Ascending aorta (tissue), 2 donors: Measurements from ENCODE around the gene GPR183. TPM values are rescaled to one million over a fixed set of nuclear protein-coding genes. Genes with fewer than 3 reads are reported as not detected.

Source experiments
- DNase-seq, 2 donors: peaks; one replicate each; pipeline ENCODE4 v3.0.0-alpha.2; 2019; ENCODE audit warnings: low spot score in 2 of 2
- H3K27ac ChIP-seq, 2 donors: fragments of 200-600 bp; sonication (generic); one replicate each; pipeline ENCODE4 v1.5.1; 2016 to 2017; ENCODE audit warnings: mild to moderate bottlenecking in 1 of 2
- H3K27me3 ChIP-seq: fragments of 200-600 bp; sonication (generic); one replicate; pipeline ENCODE4 v1.5.1; 2017
- H3K36me3 ChIP-seq, 2 donors: fragments of 200-600 bp; sonication (generic); one replicate each; pipeline ENCODE4 v1.5.1; 2016
- H3K4me1 ChIP-seq, 2 donors: fragments of 200-600 bp; sonication (generic); one replicate each; pipeline ENCODE4 v1.5.1; 2016 to 2017; ENCODE audit warnings: mild to moderate bottlenecking in 1 of 2
- H3K4me3 ChIP-seq, 2 donors: fragments of 200-600 bp; sonication (generic); one replicate each; pipeline ENCODE4 v1.5.1; 2016 to 2017; ENCODE audit warnings: mild to moderate bottlenecking in 1 of 2
- H3K9me3 ChIP-seq, 2 donors: fragments of 200-600 bp; sonication (generic); one replicate each; pipeline ENCODE4 v1.5.1; 2016
- intact Hi-C: fragments of 100-400 bp; cut with DNase I; formaldehyde crosslinking; loops from one replicate; pipeline ENCODE4 v1.15.1; 2023
- total RNA-seq: library from RNA; depleted of rRNA; stranded (reverse); fragments of >200 nt; gene quantifications from one replicate; pipeline ENCODE4 v1.1.0, GENCODE V29; 2016
- TF ChIP-seq, protein P1 (sequence below), 3 experiments: fragments of 200-600 bp in 2 of 3; fragments of 450-650 bp in 1 of 3; sonication (generic) in 2 of 3; IDR thresholded peaks; one replicate each; pipeline ENCODE4 v1.5.1; 2016 to 2019; ENCODE audit warnings: antibody characterized with exemption in 3 of 3, mild to moderate bottlenecking in 1 of 3, moderate library complexity in 1 of 3

The GPR183 gene
- total RNA-seq, 1 donor from 2014 or later, result 1.1 TPM

DNA sequence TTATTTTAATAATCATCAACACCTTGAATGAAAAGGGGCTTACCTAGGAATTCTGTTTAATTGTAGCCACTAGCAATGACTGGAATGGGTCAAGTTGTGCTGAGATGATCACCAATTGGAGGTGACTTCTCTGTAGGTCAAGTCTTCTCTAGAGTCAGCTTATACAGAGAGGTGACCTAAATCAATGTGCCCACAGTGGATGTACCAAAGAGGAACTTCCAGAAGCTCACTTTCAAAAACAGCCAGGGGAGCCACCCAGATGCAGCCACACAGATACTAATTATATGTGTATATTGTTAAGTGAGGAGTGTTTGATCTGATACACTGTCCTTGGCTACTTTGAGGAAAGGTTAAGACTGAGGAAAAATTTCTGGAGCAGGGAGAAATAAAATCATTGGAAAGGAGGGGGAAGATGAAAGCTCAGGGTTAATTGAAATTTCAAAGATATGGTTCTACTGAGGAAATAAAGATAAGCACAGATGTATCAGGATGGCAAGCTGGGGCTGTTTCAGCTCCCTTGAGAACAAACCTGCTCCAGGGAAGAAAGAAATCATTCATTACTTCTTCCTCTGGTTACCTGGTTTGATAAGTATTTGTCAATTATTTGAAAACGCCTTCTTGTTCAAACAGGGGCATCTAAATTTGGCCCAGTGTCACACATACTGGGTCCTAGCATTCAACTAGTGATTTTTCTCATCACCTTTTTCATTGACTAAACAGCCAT, 5.1 kb downstream of the GPR183 start:
- DNase-seq, result no peak
- intact Hi-C loops, result no loop called here
- no peaks in the 10 kb centered on the region for H3K27me3 ChIP-seq
- peaks cover 0 to 5% of the 10 kb centered on the region in 2 donors for H3K4me1 ChIP-seq
- no peaks in the 10 kb centered on the region for H3K9me3 ChIP-seq
- TF ChIP-seq, protein P1, sequence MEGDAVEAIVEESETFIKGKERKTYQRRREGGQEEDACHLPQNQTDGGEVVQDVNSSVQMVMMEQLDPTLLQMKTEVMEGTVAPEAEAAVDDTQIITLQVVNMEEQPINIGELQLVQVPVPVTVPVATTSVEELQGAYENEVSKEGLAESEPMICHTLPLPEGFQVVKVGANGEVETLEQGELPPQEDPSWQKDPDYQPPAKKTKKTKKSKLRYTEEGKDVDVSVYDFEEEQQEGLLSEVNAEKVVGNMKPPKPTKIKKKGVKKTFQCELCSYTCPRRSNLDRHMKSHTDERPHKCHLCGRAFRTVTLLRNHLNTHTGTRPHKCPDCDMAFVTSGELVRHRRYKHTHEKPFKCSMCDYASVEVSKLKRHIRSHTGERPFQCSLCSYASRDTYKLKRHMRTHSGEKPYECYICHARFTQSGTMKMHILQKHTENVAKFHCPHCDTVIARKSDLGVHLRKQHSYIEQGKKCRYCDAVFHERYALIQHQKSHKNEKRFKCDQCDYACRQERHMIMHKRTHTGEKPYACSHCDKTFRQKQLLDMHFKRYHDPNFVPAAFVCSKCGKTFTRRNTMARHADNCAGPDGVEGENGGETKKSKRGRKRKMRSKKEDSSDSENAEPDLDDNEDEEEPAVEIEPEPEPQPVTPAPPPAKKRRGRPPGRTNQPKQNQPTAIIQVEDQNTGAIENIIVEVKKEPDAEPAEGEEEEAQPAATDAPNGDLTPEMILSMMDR (IDR thresholded peaks at IDR 0.05), result no peak
- no peak overlapping the region for H3K4me3 ChIP-seq
- no peak overlapping the region for H3K27ac ChIP-seq
- H3K36me3 ChIP-seq, result no peaks in the 10 kb centered on the region

DNA sequence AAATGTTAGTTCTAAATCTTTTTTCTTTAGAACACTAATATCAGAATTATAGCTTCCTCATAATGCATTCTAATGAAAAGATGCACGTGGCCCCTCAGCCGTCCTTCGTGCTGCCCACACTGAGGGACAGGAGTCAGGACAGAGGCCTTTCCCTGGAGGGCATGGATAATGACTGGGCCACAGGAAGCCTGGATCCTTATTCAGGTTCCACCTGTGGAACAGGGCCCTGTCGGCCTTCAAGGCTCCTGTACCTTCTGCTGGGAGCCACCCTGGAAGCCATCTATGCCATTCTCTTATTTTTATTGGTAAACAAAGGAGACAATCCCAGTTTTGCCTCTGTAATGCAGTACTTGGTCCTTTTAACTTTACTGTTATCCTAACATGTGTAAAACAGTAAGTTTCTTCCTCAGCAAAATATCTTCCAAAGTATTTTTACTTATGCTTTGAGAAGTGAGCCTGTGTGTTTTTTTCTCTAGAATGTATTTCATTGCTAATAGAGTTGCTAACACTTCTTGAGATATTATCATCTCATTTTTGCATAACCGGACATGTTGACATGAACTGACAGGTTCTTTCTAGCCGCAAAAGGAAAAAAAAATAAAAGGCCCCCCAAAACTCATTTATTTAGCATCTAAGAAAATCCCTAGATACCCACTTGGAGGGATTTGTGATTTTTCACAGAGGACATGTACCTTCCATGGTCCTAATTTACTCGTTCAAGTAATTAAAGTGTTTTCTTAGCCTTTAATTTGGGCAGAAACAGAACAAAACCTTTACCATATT, 6.0 kb downstream of the GPR183 start:
- no peak for DNase-seq
- intact Hi-C loops, result no loop called here
- TF ChIP-seq, protein P1 (IDR thresholded peaks at IDR 0.05), result no peak
- H3K27me3 ChIP-seq, result no peaks in the 10 kb centered on the region
- H3K36me3 ChIP-seq, result no peaks in the 10 kb centered on the region
- no peaks in the 10 kb centered on the region for H3K9me3 ChIP-seq
- H3K27ac ChIP-seq, result no peak overlapping the region
- no peaks in the 10 kb centered on the region for H3K4me1 ChIP-seq
- no peak overlapping the region for H3K4me3 ChIP-seq

- Histone ChIP-seq H3K27ac (no peak overlapping the region), H3K36me3 (no peaks in the 10 kb centered on the region), H3K9me3 (no peaks in the 10 kb centered on the region), H3K27me3 (no peaks in the 10 kb centered on the region), H3K4me3 (no peak overlapping the region), H3K4me1 (no peaks in the 10 kb centered on the region)
- no peak for DNase-seq
- TF ChIP-seq, protein P1 (IDR thresholded peaks at IDR 0.05), result no peak
- intact Hi-C loops, result no loop called here
Observed at GRCh38 chr13:99299920-99300341, 7.3 kb downstream of the GPR183 start.

DNA sequence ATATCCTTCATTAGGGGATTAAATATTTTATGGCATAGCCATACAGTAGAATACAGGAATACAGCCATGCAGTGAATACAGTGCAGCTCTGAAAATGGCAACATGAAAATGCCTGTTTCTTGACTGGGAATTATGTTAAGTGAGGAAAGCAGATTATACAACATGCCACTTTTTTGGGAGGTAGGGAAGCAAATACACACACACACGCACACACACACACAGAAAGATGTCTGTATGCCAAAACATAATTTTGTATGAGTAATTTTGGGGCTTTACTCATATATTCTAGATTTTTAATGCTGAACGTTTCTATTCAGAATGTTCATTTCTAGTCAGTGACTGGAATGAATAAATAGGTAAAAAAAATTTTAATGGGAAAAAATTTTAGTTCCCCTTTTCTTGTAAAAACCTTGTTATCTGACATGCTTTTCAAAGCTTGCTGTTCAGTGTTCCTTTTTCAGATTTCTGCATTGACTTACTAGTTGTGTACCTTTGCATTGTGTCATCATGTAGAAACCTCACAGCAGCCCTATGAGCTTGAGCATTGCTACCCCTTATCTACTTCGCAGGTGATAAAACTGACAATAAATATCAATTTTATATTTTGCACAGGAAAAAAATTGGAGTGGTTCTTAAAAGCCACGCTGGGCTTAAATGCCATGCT, 7.8 kb downstream of the GPR183 start:
- Histone ChIP-seq H3K36me3 (no peaks in the 10 kb centered on the region), H3K4me1 (no peaks in the 10 kb centered on the region), H3K27me3 (no peaks in the 10 kb centered on the region), H3K9me3 (no peaks in the 10 kb centered on the region), H3K4me3 (no peak overlapping the region), H3K27ac (no peak overlapping the region)
- no peak for DNase-seq
- intact Hi-C loops, result no loop called here
- TF ChIP-seq, protein P1 (IDR thresholded peaks at IDR 0.05), result no peak

DNA sequence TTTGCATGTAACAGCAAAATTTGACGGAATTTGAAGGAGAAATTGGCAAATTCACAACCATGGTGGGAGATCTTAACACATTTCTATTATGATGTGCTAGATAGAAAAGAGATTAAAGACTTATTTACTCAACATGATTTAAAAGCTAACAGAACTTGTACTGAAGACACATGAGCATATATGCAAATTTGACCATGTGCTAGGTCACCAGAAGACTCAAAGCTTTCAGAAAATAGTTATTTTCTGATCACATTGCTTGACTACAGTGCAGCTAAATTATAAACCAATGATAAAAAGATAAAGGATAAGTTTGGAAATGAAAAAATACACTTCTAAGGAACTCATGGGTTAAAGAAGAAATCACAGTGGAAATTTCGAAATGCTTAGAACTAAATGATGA, 9.1 kb downstream of the GPR183 start:
- Histone ChIP-seq H3K36me3 (no peaks in the 10 kb centered on the region), H3K27me3 (no peaks in the 10 kb centered on the region), H3K9me3 (no peaks in the 10 kb centered on the region), H3K4me1 (no peaks in the 10 kb centered on the region), H3K27ac (no peak overlapping the region), H3K4me3 (no peak overlapping the region)
- TF ChIP-seq, protein P1 (IDR thresholded peaks at IDR 0.05), result no peak
- DNase-seq, result no peak
- intact Hi-C loops, result no loop called here
